ENCODE results near the gene SCP2.

Gene SCP2

GRCh38 chr1:53049574-53049967, 122.5 kb downstream of the SCP2 start:
- H3K36me3 ChIP-seq (ENCODE audit: insufficient read depth, low read length), result no peaks in the 10 kb centered on the region; the same call in 1 of the 2 replicates
- H3K4me1 ChIP-seq (ENCODE audit: insufficient read depth, low read length), result peaks cover 18% of the 10 kb centered on the region
- H3K9me3 ChIP-seq (ENCODE audit: control insufficient read depth, insufficient read depth, low read length), result no peaks in the 10 kb centered on the region
- no peak overlapping the region for H3K9ac ChIP-seq (ENCODE audit: low read depth, low read length)

GRCh38 chr1:53050310-53050709, 123.2 kb downstream of the SCP2 start:
- Histone ChIP-seq H3K9me3 (ENCODE audit: control insufficient read depth, insufficient read depth, low read length) (no peaks in the 10 kb centered on the region), H3K36me3 (ENCODE audit: insufficient read depth, low read length) (no peaks in the 10 kb centered on the region; the same call in 1 of the 2 replicates), H3K4me1 (ENCODE audit: insufficient read depth, low read length) (peaks cover 18% of the 10 kb centered on the region), H3K9ac (ENCODE audit: low read depth, low read length) (no peak overlapping the region)

DNA sequence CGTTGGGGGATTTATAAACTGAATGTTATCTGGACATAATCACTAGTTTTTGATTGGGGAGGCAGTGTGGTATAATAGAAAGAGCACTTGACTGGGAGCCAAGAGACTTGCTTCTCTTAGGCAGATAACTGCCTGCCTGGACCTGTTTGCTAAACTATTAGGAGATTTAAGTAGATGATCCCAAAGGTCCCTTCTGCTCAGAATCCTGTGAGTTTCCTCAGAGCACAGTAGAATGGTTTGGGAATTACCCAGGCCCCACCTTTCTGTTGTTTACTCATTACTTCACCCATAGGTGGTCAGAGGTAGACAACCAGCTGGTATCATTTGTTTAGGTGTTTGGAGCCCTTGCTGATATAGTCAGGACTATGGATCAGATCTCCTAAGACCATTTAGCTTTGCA, 124.6 kb downstream of the SCP2 start:
- Histone ChIP-seq H3K9me3 (ENCODE audit: control insufficient read depth, insufficient read depth, low read length) (no peaks in the 10 kb centered on the region), H3K36me3 (ENCODE audit: insufficient read depth, low read length) (no peaks in the 10 kb centered on the region; the same call in 1 of the 2 replicates), H3K9ac (ENCODE audit: low read depth, low read length) (no peak overlapping the region), H3K4me1 (ENCODE audit: insufficient read depth, low read length) (peaks cover 16% of the 10 kb centered on the region)

- Histone ChIP-seq H3K4me1 (ENCODE audit: insufficient read depth, low read length) (peaks cover 5% of the 10 kb centered on the region; the same call in 1 of the 2 replicates), H3K9me3 (ENCODE audit: control insufficient read depth, insufficient read depth, low read length) (no peaks in the 10 kb centered on the region), H3K36me3 (ENCODE audit: insufficient read depth, low read length) (no peaks in the 10 kb centered on the region), H3K9ac (ENCODE audit: low read depth, low read length) (no peak overlapping the region)
Measured at GRCh38 chr1:53057127-53057526, 130.1 kb downstream of the SCP2 start.

DNA sequence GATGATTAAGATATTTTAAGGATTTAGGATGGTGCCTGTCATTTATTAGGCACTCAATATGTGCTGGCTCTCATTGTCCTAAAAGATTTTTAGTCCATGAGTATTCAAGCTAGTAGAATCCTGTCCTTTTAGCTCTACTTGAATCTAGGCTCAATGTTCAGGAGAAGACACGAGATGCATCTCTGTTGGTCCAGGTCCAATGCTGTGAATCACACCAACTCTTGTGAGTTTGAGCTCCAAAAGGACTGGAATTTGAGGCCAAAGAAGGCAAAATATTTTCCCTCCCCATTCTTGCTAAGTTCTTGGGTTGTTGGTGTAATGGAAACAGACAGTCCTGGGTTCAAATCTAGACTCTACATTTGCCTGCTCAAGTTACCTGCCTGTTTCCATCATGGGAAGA, 133.5 kb downstream of the SCP2 start:
- H3K9ac ChIP-seq (ENCODE audit: low read depth, low read length), result no peak overlapping the region
- H3K4me1 ChIP-seq (ENCODE audit: insufficient read depth, low read length), result peaks cover 5% of the 10 kb centered on the region; the same call in 1 of the 2 replicates
- no peaks in the 10 kb centered on the region for H3K9me3 ChIP-seq (ENCODE audit: control insufficient read depth, insufficient read depth, low read length)
- no peaks in the 10 kb centered on the region for H3K36me3 ChIP-seq (ENCODE audit: insufficient read depth, low read length)

DNA sequence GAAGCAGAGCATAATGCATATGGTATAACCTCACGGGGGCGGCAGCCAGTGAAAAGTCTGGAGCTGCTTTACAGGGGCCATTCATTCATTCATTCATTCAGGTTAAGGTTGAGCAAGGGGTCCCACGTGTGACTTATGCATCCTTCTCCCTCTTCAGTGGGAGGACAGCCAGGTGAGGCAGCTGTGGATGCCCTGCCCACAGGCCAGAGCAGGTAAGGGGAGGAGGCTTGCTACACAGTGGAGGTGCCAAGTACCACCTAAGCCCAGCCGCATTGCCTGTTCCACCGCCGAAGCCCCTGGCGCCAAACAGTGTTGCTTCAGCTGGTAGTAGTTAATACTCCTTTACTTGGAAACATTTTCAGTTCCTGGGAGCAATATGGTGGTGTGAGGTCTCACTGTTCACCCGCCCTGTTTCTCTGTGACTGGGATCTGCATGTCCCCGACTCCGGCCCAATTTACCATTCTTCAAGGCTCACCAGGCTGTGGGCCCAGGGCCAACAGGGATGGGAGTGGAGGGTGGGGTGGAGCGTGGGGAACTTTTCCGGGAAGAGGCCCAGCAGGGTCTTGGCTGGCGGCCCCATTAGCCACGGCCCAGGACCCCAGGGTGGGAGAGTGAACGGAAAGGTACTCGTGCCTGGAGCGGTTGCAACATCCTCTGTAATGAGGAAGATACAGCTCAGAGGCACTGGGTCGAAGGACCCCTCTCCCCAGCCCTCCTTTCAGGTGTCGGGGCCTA, 134.2 kb downstream of the SCP2 start:
- H3K4me1 ChIP-seq (ENCODE audit: insufficient read depth, low read length), result peaks cover 5% of the 10 kb centered on the region; the same call in 1 of the 2 replicates
- H3K9ac ChIP-seq (ENCODE audit: low read depth, low read length), result peak overlapping the region; percentile 56
- H3K9me3 ChIP-seq (ENCODE audit: control insufficient read depth, insufficient read depth, low read length), result no peaks in the 10 kb centered on the region
- H3K36me3 ChIP-seq (ENCODE audit: insufficient read depth, low read length), result no peaks in the 10 kb centered on the region

DNA sequence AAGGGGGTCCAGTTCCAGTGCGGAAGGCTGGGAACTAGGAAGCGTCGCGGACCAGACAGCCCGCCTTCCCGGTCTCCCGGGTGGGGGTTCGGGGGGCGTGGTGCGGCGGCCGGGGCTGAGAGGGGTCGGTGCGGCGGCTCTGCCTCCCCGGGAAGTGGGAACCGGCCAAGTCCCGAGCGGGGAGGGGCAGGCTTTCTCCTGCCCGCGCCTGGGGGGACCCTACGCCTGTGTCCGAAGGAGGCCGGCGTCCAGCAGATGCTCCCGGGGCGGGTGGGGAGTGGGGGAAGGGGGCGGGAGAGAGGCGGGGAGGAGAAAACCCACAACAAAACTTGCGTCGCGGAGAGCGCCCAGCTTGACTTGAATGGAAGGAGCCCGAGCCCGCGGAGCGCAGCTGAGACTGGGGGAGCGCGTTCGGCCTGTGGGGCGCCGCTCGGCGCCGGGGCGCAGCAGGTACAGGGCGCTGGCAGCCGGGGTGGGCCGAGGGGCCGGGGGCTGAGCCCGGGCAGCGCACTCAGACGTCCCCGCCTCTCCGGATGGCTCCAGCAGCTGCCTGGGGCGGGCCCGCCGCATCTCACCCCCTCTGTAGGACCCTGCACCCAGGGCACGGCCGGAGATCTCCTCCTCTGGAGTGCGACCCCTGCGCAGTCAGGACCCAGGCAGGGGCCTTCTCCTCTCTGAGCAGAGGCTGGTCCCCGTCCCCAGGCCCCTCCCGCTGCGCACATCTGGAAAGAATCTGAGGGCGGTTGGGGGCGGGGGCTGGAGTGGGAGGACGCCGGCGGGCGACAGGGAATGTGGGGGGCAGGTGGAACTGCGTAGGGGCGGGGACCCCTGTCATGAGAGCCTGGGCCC, 135.0 kb downstream of the SCP2 start, which contains the start of gene PODN:
PODN (plus strand) TSS at position 355 of the 849 bp plus-strand sequence. CDS start 7,643 bp downstream, outside the sequence.
- H3K9me3 ChIP-seq (ENCODE audit: control insufficient read depth, insufficient read depth, low read length), result no peaks in the 10 kb centered on the region
- peak within 1 kb of the TSS; percentile 56 for H3K9ac ChIP-seq (ENCODE audit: low read depth, low read length)
- H3K4me1 ChIP-seq (ENCODE audit: insufficient read depth, low read length), result peaks cover 5% of the 10 kb centered on the region; the same call in 1 of the 2 replicates
- H3K36me3 ChIP-seq (ENCODE audit: insufficient read depth, low read length), result no peaks in the 10 kb centered on the region

DNA sequence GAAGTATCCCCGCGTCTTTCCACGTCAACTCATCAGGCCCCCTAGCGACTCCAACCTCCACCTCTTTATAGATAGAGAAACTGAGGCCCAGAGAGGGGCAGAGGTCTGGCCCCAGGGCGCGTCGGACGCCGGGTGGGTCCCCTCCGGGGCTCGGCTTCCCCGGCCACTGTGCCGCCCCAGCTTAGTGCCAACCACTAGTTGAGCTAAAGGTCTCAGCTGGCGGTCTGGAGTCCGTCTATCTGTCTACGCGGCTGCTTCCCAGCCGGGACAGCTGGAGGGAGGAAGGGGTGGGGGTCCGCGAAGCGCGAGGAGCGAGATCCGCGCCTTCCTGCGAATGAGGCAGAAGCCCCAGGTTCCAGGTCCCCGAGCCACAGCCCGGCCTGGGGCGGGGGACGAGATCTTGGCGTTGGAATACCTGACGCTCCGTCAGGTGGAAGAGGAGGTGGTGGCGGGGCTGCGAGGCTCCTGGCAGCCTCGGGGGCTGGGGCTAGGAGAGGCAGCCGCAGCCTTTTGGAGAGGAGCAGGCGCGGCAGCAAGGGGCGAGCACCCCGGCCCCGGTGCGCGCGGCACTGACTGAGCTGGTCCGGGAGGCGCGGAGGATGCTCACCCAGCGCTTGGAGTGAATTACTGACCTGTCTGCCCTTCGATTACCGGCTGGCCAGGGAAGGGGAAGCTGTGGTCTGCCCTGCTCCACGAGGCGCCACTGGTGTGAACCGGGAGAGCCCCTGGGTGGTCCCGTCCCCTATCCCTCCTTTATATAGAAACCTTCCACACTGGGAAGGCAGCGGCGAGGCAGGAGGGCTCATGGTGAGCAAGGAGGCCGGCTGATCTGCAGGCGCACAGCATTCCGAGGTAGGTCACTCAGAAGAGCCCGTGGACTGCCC, 135.9 kb downstream of the SCP2 start:
- H3K36me3 ChIP-seq (ENCODE audit: insufficient read depth, low read length), result no peaks in the 10 kb centered on the region
- H3K9me3 ChIP-seq (ENCODE audit: control insufficient read depth, insufficient read depth, low read length), result no peaks in the 10 kb centered on the region
- peaks cover 5% of the 10 kb centered on the region; the same call in 1 of the 2 replicates for H3K4me1 ChIP-seq (ENCODE audit: insufficient read depth, low read length)
- peak overlapping the region; percentile 56; the same call in 1 of the 2 replicates for H3K9ac ChIP-seq (ENCODE audit: low read depth, low read length)

DNA sequence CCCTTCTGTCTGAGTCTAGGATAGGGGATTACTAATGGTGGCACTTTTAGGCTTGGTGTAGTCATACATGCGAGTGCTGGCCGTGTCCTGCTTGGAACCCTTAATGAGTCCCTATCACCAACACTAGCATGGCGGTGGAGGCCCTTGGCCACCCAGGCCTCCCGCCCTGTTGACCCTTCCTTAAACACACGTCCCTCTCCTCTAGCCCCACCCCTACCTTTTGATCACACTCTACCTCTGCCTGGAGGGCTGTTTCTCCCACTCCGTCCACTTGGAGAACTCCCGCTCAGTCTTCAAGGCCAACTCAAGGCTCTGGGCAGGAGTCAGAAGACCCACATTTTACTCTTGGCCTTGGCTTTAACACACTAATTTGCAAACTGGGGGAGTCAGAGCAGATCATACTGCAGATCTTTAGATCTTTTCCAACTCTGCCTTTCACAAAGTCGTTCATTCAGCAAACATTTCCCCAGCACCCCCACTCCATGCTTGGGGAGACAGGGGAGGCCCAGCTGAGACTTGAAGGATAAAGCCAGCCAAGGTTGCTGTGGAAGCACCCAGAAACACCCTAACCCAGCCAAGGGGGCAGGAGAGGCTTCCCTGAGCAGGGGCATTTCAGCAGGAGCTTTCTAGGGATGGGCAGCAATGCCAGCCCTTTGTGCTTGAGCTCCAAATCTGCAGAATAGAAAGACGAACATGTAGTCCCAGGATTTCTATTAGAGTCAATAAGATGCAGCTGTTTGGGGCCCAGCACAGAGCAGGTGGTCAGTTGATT, 136.9 kb downstream of the SCP2 start:
- Histone ChIP-seq H3K4me1 (ENCODE audit: insufficient read depth, low read length) (peaks cover 5% of the 10 kb centered on the region; the same call in 1 of the 2 replicates), H3K36me3 (ENCODE audit: insufficient read depth, low read length) (no peaks in the 10 kb centered on the region), H3K9me3 (ENCODE audit: control insufficient read depth, insufficient read depth, low read length) (no peaks in the 10 kb centered on the region), H3K9ac (ENCODE audit: low read depth, low read length) (no peak overlapping the region)

DNA sequence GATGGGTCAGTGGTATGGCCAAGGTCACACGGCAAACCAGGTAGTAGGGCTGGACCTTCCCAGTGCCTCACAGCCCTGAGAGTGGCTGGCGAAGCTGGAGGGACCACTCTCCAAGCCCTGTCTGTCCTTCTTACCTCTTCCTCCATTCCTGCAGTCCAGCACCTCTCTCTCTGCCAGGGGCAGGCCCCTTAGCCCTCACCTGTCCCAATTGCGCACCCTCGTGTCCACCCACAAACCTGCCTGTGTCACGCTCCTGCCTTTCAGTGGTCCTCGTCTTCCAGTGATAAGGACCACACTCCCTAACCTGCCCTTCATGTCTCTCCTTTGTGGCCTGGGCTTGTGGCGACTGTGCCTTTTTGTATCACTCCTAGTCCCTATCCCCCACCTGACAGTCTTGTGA, 138.3 kb downstream of the SCP2 start:
- Histone ChIP-seq H3K9ac (ENCODE audit: low read depth, low read length) (no peak overlapping the region), H3K9me3 (ENCODE audit: control insufficient read depth, insufficient read depth, low read length) (no peaks in the 10 kb centered on the region), H3K4me1 (ENCODE audit: insufficient read depth, low read length) (peaks cover 5% of the 10 kb centered on the region; the same call in 1 of the 2 replicates), H3K36me3 (ENCODE audit: insufficient read depth, low read length) (no peaks in the 10 kb centered on the region)

GRCh38 chr1:53066488-53066887, 139.4 kb downstream of the SCP2 start:
- no peaks in the 10 kb centered on the region for H3K4me1 ChIP-seq (ENCODE audit: insufficient read depth, low read length)
- no peaks in the 10 kb centered on the region for H3K36me3 ChIP-seq (ENCODE audit: insufficient read depth, low read length)
- no peak overlapping the region for H3K9ac ChIP-seq (ENCODE audit: low read depth, low read length)
- no peaks in the 10 kb centered on the region for H3K9me3 ChIP-seq (ENCODE audit: control insufficient read depth, insufficient read depth, low read length)

DNA sequence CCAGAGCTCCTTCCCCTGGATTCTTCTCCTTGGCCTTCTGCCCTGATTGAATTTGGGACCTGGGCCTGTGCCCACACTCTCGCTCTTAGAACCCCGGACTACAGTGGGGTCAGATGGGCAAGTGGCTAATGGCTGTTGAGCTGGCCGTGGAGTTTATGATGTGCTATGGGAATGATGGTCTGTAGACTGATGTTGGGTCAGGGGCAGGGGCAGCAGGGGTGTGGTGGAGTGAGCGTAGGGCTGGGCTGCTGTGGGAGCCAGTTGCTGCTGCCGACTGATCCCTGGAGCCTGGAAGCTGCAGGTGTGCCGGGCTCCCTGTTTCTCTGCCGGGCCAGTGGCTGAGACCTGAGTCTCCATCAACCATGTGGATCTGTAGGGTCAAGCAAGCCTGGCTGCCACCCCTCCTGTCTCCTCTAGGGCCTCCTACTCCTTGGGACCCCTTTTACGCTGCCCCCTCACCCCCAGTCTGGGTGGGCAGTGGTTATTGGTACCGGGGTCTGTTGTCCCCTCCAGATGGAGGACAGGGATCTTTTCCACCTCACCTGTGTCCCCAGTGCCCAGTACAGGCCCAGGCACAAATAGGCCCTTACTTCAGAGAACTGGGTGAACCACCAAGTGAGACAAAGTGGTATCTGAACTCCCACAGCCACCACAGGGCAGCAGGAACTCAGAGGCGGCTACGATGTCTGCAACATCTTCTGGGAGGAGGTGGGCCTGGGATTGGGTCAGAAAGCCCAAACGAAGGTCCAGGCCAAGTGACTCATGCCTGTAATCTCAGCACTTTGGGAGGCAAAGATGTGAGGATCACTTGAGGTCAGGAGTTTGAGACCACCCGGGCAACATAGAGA, 140.0 kb downstream of the SCP2 start:
- H3K36me3 ChIP-seq (ENCODE audit: insufficient read depth, low read length), result no peaks in the 10 kb centered on the region
- no peak overlapping the region for H3K9ac ChIP-seq (ENCODE audit: low read depth, low read length)
- H3K4me1 ChIP-seq (ENCODE audit: insufficient read depth, low read length), result no peaks in the 10 kb centered on the region
- H3K9me3 ChIP-seq (ENCODE audit: control insufficient read depth, insufficient read depth, low read length), result no peaks in the 10 kb centered on the region

DNA sequence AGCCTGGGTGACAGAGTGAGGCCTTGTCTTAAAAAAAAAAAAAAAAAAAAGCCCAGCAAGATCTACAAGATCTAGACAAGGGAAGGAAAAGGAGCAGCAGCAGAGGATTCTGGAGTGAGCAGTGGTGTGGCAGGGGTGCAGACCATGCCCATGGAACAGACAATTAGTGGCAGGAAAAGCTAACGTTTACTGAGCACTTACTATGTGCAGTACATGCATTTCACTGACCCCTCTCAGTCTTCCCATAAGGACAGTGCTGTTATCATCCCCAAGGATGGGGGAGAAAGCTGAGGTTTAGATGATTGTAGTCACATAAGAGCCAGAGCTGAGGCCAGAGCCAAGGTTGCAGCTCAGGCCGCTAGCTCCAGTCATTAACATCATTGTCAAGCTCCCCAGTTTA, 140.8 kb downstream of the SCP2 start:
- H3K9me3 ChIP-seq (ENCODE audit: control insufficient read depth, insufficient read depth, low read length), result no peaks in the 10 kb centered on the region
- H3K4me1 ChIP-seq (ENCODE audit: insufficient read depth, low read length), result no peaks in the 10 kb centered on the region
- no peak overlapping the region for H3K9ac ChIP-seq (ENCODE audit: low read depth, low read length)
- no peaks in the 10 kb centered on the region for H3K36me3 ChIP-seq (ENCODE audit: insufficient read depth, low read length)

All from ES-I3 (cell line).